ENCODE measurements around the gene CDH4. TPM values are rescaled to one million over a fixed set of nuclear protein-coding genes. Genes with fewer than 3 reads are reported as not detected.

CDH4 gene
- polyA plus RNA-seq, 1 experiment, result 1.5 TPM

- Histone ChIP-seq H3K4me3 (ENCODE audit: low read depth, low read length) (no peak overlapping the region), H3K36me3 (ENCODE audit: control insufficient read depth, insufficient read depth, low read length) (no peaks in the 10 kb centered on the region), H3K27me3 (ENCODE audit: control insufficient read depth, insufficient read depth, low read length) (no peaks in the 10 kb centered on the region; the same call in 1 of the 2 replicates)
- CTCF ChIA-PET, result no interaction called here
- TF ChIP-seq CTCF (IDR thresholded peaks at IDR 0.05; ENCODE audit: insufficient read depth, low read depth, low read length), result no peak
- no peak for DNase-seq (ENCODE audit: low read depth)
- POLR2A ChIA-PET, result no interaction called here
Measured at GRCh38 chr20:61442718-61443117, 190.7 kb downstream of the CDH4 start.

- ChIA-PET CTCF (no interaction called here), POLR2A (no interaction called here)
- TF ChIP-seq CTCF (IDR thresholded peaks at IDR 0.05; ENCODE audit: insufficient read depth, low read depth, low read length), result no peak
- Histone ChIP-seq H3K27me3 (ENCODE audit: control insufficient read depth, insufficient read depth, low read length) (no peaks in the 10 kb centered on the region; the same call in 1 of the 2 replicates), H3K36me3 (ENCODE audit: control insufficient read depth, insufficient read depth, low read length) (no peaks in the 10 kb centered on the region), H3K4me3 (ENCODE audit: low read depth, low read length) (no peak overlapping the region)
- DNase-seq (ENCODE audit: low read depth), result no peak
Measured at GRCh38 chr20:61443443-61444126, 191.5 kb downstream of the CDH4 start.

- Histone ChIP-seq H3K36me3 (ENCODE audit: control insufficient read depth, insufficient read depth, low read length) (no peaks in the 10 kb centered on the region), H3K4me3 (ENCODE audit: low read depth, low read length) (no peak overlapping the region), H3K27me3 (ENCODE audit: control insufficient read depth, insufficient read depth, low read length) (no peaks in the 10 kb centered on the region; the same call in 1 of the 2 replicates)
- no peak for TF ChIP-seq CTCF (IDR thresholded peaks at IDR 0.05; ENCODE audit: insufficient read depth, low read depth, low read length)
- ChIA-PET POLR2A (no interaction called here), CTCF (no interaction called here)
- no peak for DNase-seq (ENCODE audit: low read depth)
Measured at GRCh38 chr20:61444637-61445036, 192.6 kb downstream of the CDH4 start.

DNA sequence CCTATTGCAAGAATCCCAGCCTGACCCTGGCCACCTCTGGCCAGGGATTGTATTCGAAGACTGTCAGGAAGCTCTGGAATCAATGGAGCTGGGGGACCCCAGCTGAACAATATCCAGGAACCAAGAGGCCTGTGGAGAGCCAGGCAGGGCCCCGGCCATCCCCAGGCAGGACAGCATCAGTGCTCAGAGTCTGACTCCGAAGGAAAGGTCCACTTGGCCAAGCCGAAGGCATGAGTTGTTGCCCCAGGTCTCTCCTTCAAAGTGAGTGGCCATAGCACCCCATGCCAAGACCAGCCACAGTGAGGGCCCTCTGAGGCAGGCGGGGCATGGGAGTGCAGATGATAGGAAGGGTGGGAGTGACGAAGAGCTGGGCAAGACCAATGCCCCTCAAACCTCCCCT is 193.1 kb downstream of the CDH4 start:
- ChIA-PET POLR2A (no interaction called here), CTCF (no interaction called here)
- no peaks in the 10 kb centered on the region; the same call in 1 of the 2 replicates for H3K27me3 ChIP-seq (ENCODE audit: control insufficient read depth, insufficient read depth, low read length)
- TF ChIP-seq CTCF (IDR thresholded peaks at IDR 0.05; ENCODE audit: insufficient read depth, low read depth, low read length), result no peak
- H3K36me3 ChIP-seq (ENCODE audit: control insufficient read depth, insufficient read depth, low read length), result no peaks in the 10 kb centered on the region
- DNase-seq (ENCODE audit: low read depth), result no peak
- no peak overlapping the region for H3K4me3 ChIP-seq (ENCODE audit: low read depth, low read length)

GRCh38 chr20:61445741-61446140 is 193.7 kb downstream of the CDH4 start:
- CTCF ChIA-PET, result no interaction called here

More at GRCh38 chr20:61445741-61446140, 193.7 kb downstream of the CDH4 start:
- Histone ChIP-seq H3K27me3 (ENCODE audit: control insufficient read depth, insufficient read depth, low read length) (no peaks in the 10 kb centered on the region), H3K36me3 (ENCODE audit: control insufficient read depth, insufficient read depth, low read length) (no peaks in the 10 kb centered on the region), H3K4me3 (ENCODE audit: low read depth, low read length) (no peak overlapping the region)
- DNase-seq (ENCODE audit: low read depth), result no peak
- TF ChIP-seq CTCF (IDR thresholded peaks at IDR 0.05; ENCODE audit: insufficient read depth, low read depth, low read length), result no peak
- POLR2A ChIA-PET, result no interaction called here

Measured in BJ (cell line).